Heart left ventricle (tissue), 16 donors: Measurements from ENCODE around the gene ATXN1. TPM values are rescaled to one million over a fixed set of nuclear protein-coding genes. Genes with fewer than 3 reads are reported as not detected.

ENCODE experiments used
- ATAC-seq, 4 donors: fragments of 200-7000 bp; cut with Tn5 transposase; one replicate each; pipeline ENCODE4 v1.9.1; 2020 to 2022; ENCODE audit warnings: moderate library complexity in 4 of 4, mild to moderate bottlenecking in 3 of 4, moderate number of reproducible peaks in 1 of 4
- DNase-seq, 5 donors: peaks; one replicate each; pipeline ENCODE4 v3.0.0-alpha.2; 2020
- H3K27ac ChIP-seq, 12 donors: fragments of 200-600 bp; sonication (generic) in 4 of 12; one replicate each; pipeline versions ENCODE4 v1.5.0 to v1.8.0; 2016 to 2022; ENCODE audit warnings: mild to moderate bottlenecking in 2 of 12
- H3K27me3 ChIP-seq, 9 donors: fragments of 200-600 bp; sonication (generic) in 2 of 9; one replicate each; pipeline versions ENCODE4 v1.5.1 to v1.8.0; 2016 to 2022; ENCODE audit warnings: mild to moderate bottlenecking in 3 of 9
- H3K36me3 ChIP-seq, 9 donors: fragments of 200-600 bp; sonication (generic) in 2 of 9; one replicate each; pipeline versions ENCODE4 v1.5.0 to v1.8.0; 2018 to 2022; ENCODE audit warnings: mild to moderate bottlenecking in 2 of 9
- H3K4me1 ChIP-seq, 12 donors: fragments of 200-600 bp; sonication (generic) in 4 of 12; one replicate each; pipeline versions ENCODE4 v1.5.0 to v1.8.0; 2016 to 2022; ENCODE audit warnings: mild to moderate bottlenecking in 3 of 12
- H3K4me3 ChIP-seq, 12 donors: fragments of 200-600 bp; sonication (generic) in 4 of 12; one replicate each; pipeline versions ENCODE4 v1.5.0 to v1.8.0; 2017 to 2022; ENCODE audit warnings: mild to moderate bottlenecking in 9 of 12, moderate library complexity in 4 of 12
- H3K9me3 ChIP-seq, 12 donors: fragments of 200-600 bp; sonication (generic) in 4 of 12; one replicate each; pipeline versions ENCODE4 v1.5.0 to v1.8.0; 2016 to 2022; ENCODE audit warnings: mild to moderate bottlenecking in 1 of 12
- POLR2A ChIP-seq, 2 donors: fragments of 450-650 bp; IDR thresholded peaks; one replicate each; pipeline ENCODE4 v1.6.1; 2017; ENCODE audit warnings: antibody characterized with exemption in 2 of 2, mild to moderate bottlenecking in 2 of 2, moderate library complexity in 2 of 2
- WGBS, 4 donors: extraction: QIAGEN DNeasy Blood & Tissue Kit in 2 of 4; methylation state at CpG; one replicate each; pipeline versions ENCODE4 v1.1.5 to v1.1.7; 2013 to 2018; 5-methylcytosine and 5-hydroxymethylcytosine counted together
- intact Hi-C, 10 donors: fragments of 100-400 bp; cut with DNase I; formaldehyde crosslinking; loops; one replicate each; pipeline versions ENCODE4 v1.11.1 to v1.14.2; 2022
- polyA plus RNA-seq, 2 donors: library from polyadenylated mRNA; stranded (reverse); fragments of 200-250 nt; gene quantifications; one replicate each; pipeline ENCODE4 v1.2.3, GENCODE V29; 2013
- total RNA-seq, 9 donors: library from RNA; depleted of rRNA in 2 of 9; stranded (reverse); fragments of >200 nt in 2 of 9; fragmentation: NEBNext Ultra II Directional in 3 of 9; extraction: Animal tissue kit (Norgen Biotek cat#: 25700) in 3 of 9; gene quantifications; one replicate each; pipeline versions ENCODE4 v1.1.0 to v1.2.4, GENCODE V29; 2016 to 2023
- TF ChIP-seq, protein P1 (sequence below), 12 donors: fragments of 200-600 bp; sonication (generic) in 4 of 12; IDR thresholded peaks; one replicate each; pipeline versions ENCODE4 v1.5.0 to v1.8.0; 2018 to 2022; ENCODE audit warnings: antibody characterized with exemption in 12 of 12, mild to moderate bottlenecking in 5 of 12
- donor health status: ischemic (EF 13 %, LVEDD 7.1; RV severe dilation, severe dysfunction).
- donor health status: healthy with polysubstance abuse.
- donor health status: DM: no; HTN: yes; CAD: no.
- donor health status: DM: no; HTN: no; CAD: no.
- donor health status: ischemic (EF 25% LVEDD 6.9; RV normal size, moderate dysfunction).
- donor health status: ischemic (EF 25% LVEDD 5.7; RV mildly dilated, moderate dysfunction).
- donor health status: healthy.
- donor health status: DM: yes; HTN: yes; CAD: no.
- donor health status: ischemic (EF 35%, LVEDD 5.7; RV mildly dilated, moderate dysfunction).
- donor health status: nonischemic (EF 11% LVEDD 7.7; RV severe dilation, severe dysfunction).
- donor health status: DM: yes; HTN: yes; CAD: no.
- donor health status: PGD.
- donor health status: ischemic (EF 29% LVEDD 5.4; RV normal size, mild dysfunction).
- donor health status: nonischemic (EF 23%, LVEDD 6.1; RV moderate dilation, normal function).

The ATXN1 gene
- total and polyA plus RNA-seq, 11 donors: 8.7 to 51.8 (median 36.0) TPM

DNA sequence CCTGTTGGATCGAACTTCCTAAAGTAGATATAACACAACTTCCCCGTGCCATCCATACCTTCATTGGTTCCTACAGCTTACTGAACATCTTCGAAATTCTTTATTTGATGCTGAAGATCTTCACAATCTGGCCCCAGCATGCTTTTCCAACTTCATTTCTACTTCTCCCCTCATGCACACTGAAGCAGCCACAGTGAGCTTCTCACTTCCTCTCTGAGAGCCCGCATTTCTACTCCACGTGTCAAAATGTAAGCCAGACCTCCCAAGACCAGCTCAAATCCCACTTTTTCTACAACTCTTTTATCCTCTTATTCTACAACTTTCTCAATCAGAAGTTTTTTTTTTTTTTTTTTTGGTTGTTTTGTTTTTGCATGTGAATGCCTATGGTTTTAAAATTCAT is 268.1 kb downstream of the ATXN1 start:
- no peak for ATAC-seq
- Histone ChIP-seq H3K4me3 (no peak overlapping the region), H3K9me3 (no peaks in the 10 kb centered on the region), H3K27me3 (no peaks in the 10 kb centered on the region), H3K4me1 (peaks cover 0 to 42% (median 15%) of the 10 kb centered on the region in 12 donors), H3K36me3 (no peaks in the 10 kb centered on the region), H3K27ac (no peak overlapping the region)
- TF ChIP-seq, protein P1, sequence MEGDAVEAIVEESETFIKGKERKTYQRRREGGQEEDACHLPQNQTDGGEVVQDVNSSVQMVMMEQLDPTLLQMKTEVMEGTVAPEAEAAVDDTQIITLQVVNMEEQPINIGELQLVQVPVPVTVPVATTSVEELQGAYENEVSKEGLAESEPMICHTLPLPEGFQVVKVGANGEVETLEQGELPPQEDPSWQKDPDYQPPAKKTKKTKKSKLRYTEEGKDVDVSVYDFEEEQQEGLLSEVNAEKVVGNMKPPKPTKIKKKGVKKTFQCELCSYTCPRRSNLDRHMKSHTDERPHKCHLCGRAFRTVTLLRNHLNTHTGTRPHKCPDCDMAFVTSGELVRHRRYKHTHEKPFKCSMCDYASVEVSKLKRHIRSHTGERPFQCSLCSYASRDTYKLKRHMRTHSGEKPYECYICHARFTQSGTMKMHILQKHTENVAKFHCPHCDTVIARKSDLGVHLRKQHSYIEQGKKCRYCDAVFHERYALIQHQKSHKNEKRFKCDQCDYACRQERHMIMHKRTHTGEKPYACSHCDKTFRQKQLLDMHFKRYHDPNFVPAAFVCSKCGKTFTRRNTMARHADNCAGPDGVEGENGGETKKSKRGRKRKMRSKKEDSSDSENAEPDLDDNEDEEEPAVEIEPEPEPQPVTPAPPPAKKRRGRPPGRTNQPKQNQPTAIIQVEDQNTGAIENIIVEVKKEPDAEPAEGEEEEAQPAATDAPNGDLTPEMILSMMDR (IDR thresholded peaks at IDR 0.05): no peak
- no peak for TF ChIP-seq POLR2A (IDR thresholded peaks at IDR 0.05)
- 89 to 96% (median 94%) methylated on average over 5 of the region's 5 CpGs for WGBS, 4 donors
- intact Hi-C loops: no loop called here
- no peak for DNase-seq

DNA sequence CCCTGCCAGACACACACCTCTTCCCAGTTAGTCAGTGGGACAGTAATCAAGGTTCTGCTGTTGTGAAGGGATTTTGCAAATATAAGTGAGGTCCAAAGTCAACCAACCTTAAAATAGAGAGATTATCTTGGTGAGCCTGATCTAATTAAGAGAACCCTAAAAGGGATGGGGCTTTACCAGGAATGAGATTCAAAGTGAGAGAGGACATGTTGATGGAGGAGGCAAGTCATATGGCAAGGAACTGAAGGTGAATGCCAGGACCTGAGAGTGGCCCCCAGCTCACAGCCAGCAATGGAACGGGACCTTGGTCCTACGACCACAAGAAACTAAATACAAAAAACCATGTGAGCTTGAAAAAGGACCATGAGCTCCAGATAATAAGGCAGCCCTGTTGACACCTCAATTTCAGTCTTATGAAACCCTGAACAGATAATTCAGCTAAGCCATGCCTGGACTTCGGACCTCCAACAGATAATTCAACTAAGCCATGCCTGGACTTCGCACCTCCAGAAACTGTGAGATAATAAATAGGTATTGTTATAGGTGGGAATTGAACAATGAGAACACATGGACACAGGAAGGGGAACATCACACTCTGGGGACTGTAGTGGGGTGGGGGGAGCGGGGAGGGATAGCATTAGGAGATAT is 269.5 kb downstream of the ATXN1 start:
- intact Hi-C loops: no loop called here
- Histone ChIP-seq H3K4me1 (peaks cover 0 to 29% (median 9%) of the 10 kb centered on the region in 12 donors), H3K36me3 (no peaks in the 10 kb centered on the region), H3K9me3 (no peaks in the 10 kb centered on the region), H3K4me3 (no peak overlapping the region), H3K27ac (no peak overlapping the region), H3K27me3 (no peaks in the 10 kb centered on the region)
- DNase-seq (no peak), ATAC-seq (no peak)
- WGBS, 4 donors: 96 to 98% (median 96%) methylated on average over 5 of the region's 5 CpGs
- TF ChIP-seq, protein P1 (IDR thresholded peaks at IDR 0.05): no peak
- no peak for TF ChIP-seq POLR2A (IDR thresholded peaks at IDR 0.05)

DNA sequence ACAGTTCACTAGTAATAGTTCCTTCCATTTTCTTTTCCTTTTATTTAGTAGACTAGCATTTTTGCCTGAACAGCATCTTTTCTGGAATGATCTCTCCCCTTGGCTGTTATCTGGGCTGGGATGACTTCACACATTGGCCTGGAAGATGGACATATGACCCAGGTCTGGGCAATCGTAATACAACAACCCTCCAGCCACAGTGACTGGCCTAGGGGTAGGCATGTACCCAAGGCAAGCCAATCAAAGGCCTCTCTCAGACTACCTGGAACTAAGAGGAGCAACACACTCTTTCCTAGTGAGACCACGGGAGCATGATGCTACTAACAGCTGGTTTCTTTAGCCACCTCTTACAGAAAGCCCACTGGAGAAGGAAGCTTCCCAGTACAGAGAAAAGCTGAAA is 270.6 kb downstream of the ATXN1 start:
- Histone ChIP-seq H3K36me3 (peaks cover 0 to 8% (median 0%) of the 10 kb centered on the region in 9 donors), H3K4me3 (no peak overlapping the region), H3K9me3 (no peaks in the 10 kb centered on the region), H3K4me1 (peaks cover 0 to 24% (median 5%) of the 10 kb centered on the region in 12 donors), H3K27ac (no peak overlapping the region), H3K27me3 (no peaks in the 10 kb centered on the region)
- 83 to 89% (median 85%) methylated on average over 2 of the region's 2 CpGs for WGBS, 4 donors
- TF ChIP-seq, protein P1 (IDR thresholded peaks at IDR 0.05): no peak
- TF ChIP-seq POLR2A (IDR thresholded peaks at IDR 0.05): no peak
- intact Hi-C loops: no loop called here
- peak in 2 of 4 donors; percentile 20 to 26 for ATAC-seq
- no peak for DNase-seq

DNA sequence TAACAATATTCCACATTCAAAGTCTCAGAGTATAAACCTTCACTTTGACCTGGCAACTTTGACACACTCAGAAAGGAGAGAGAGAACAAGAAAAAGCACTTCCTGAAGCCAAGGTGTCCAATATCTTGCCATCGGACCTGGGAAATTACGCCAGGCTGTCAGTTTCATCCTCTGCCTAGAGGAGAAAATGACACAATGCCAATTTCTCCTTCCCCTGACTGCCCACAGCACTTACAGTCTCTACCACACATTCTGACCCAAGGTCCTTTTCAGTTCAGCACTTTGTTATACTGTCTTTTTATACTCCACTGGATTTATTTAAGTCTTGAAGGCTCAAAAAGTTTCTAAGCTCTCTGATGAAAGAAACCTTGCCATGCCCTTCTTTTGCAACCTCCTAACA is 272.4 kb downstream of the ATXN1 start:
- intact Hi-C loops: no loop called here
- peak overlapping the region in 1 of 12 donors; percentile 57 for H3K27ac ChIP-seq
- 43 to 52% (median 47%) methylated on average over 2 of the region's 2 CpGs for WGBS, 4 donors
- DNase-seq: no peak
- no peaks in the 10 kb centered on the region for H3K9me3 ChIP-seq
- no peaks in the 10 kb centered on the region for H3K27me3 ChIP-seq
- peaks cover 0 to 17% (median 3%) of the 10 kb centered on the region in 12 donors for H3K4me1 ChIP-seq
- TF ChIP-seq POLR2A (IDR thresholded peaks at IDR 0.05): no peak
- TF ChIP-seq, protein P1 (IDR thresholded peaks at IDR 0.05): no peak
- peak in 1 of 4 donors; percentile 46 for ATAC-seq
- peaks cover 0 to 25% (median 14%) of the 10 kb centered on the region in 9 donors for H3K36me3 ChIP-seq
- no peak overlapping the region for H3K4me3 ChIP-seq
